Breast epithelium (tissue), 4 donors: ENCODE measurements around the gene SYT2. TPM values are rescaled to one million over a fixed set of nuclear protein-coding genes. Genes with fewer than 3 reads are reported as not detected.

Experiments
- DNase-seq, 2 donors: peaks; one replicate each; pipeline ENCODE4 v3.0.0-alpha.2; 2019; ENCODE audit warnings: low spot score in 2 of 2
- H3K27ac ChIP-seq, 2 donors: fragments of 200-600 bp; sonication (generic) in 1 of 2; one replicate each; pipeline ENCODE4 v1.5.1; 2016 to 2019; ENCODE audit warnings: mild to moderate bottlenecking in 1 of 2
- H3K27me3 ChIP-seq, 2 donors: fragments of 200-600 bp; sonication (generic) in 1 of 2; one replicate each; pipeline versions ENCODE4 v1.5.1 to v1.6.0; 2017 to 2019; ENCODE audit warnings: control low read depth in 1 of 2, mild to moderate bottlenecking in 1 of 2
- H3K36me3 ChIP-seq: fragments of 200-600 bp; one replicate; pipeline ENCODE4 v1.5.1; 2019
- H3K4me1 ChIP-seq, 2 donors: fragments of 200-600 bp; sonication (generic); one replicate each; pipeline ENCODE4 v1.5.1; 2016 to 2019; ENCODE audit warnings: control low read depth in 1 of 2
- H3K4me3 ChIP-seq, 3 donors: fragments of 200-600 bp; sonication (generic); 1 replicate in 2 of 3; 2 replicates in 1 of 3; pipeline ENCODE4 v1.5.1; 2016 to 2019; ENCODE audit warnings: mild to moderate bottlenecking in 3 of 3, moderate library complexity in 2 of 3
- H3K9me3 ChIP-seq, 2 donors: fragments of 200-600 bp; sonication (generic) in 1 of 2; one replicate each; pipeline ENCODE4 v1.5.1; 2016 to 2019; ENCODE audit warnings: control low read depth in 1 of 2
- CTCF ChIP-seq, 3 donors: fragments of 450-650 bp; IDR thresholded peaks; one replicate each; pipeline ENCODE4 v1.5.1; 2016 to 2017; ENCODE audit warnings: antibody characterized with exemption in 3 of 3, mild to moderate bottlenecking in 3 of 3, moderate library complexity in 3 of 3
- POLR2A ChIP-seq: fragments of 450-650 bp; IDR thresholded peaks from one replicate; pipeline ENCODE4 v1.6.1; 2016; ENCODE audit warnings: antibody characterized with exemption, mild to moderate bottlenecking, moderate library complexity
- POLR2AphosphoS5 ChIP-seq, 3 donors: sonication (generic); formaldehyde crosslinking; IDR thresholded peaks; one replicate each; pipeline ENCODE4 v1.6.1; 2017; ENCODE audit warnings: antibody characterized with exemption in 3 of 3
- intact Hi-C: fragments of 100-400 bp; cut with DNase I; formaldehyde crosslinking; loops from one replicate; pipeline ENCODE4 v1.15.1; 2023; ENCODE audit warnings: low total_unique reads
- total RNA-seq, 3 donors: library from RNA; depleted of rRNA; stranded (reverse); fragments of >200 nt; gene quantifications; one replicate each; pipeline ENCODE4 v1.1.0, GENCODE V29; 2016

The SYT2 gene
- total RNA-seq, 3 donors from 2014 or later, result under 0.01 to 0.15 (median under 0.01) TPM

DNA sequence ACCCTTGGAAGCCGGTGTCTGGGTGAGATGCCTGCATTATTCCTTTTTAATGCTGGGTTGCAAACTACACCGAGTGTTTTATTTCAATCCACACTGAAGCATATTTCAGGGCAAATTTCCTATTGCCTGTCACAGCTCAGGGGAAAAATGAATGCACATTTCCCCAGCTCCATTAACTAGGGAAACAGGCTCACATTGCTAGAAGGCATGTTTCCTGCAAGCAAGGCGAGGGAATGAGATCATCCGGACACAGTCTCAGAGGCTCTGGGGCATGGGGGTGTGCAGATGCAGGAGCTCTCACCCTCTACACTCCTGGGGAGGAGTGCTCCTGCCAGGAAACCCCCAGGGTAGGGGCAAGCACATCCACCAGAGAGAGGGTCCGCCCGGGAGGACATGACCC lies 24.6 kb downstream of the SYT2 start:
- intact Hi-C loops, result no loop called here
- Histone ChIP-seq H3K9me3 (no peaks in the 10 kb centered on the region), H3K27me3 (peaks cover 0 to 19% of the 10 kb centered on the region in 2 donors), H3K4me1 (no peaks in the 10 kb centered on the region), H3K36me3 (no peaks in the 10 kb centered on the region), H3K4me3 (no peak overlapping the region), H3K27ac (no peak overlapping the region)
- DNase-seq, result no peak
- no peak for TF ChIP-seq CTCF (IDR thresholded peaks at IDR 0.05)
- TF ChIP-seq POLR2A, result no peak
- no peak for TF ChIP-seq POLR2AphosphoS5 (IDR thresholded peaks at IDR 0.05)

DNA sequence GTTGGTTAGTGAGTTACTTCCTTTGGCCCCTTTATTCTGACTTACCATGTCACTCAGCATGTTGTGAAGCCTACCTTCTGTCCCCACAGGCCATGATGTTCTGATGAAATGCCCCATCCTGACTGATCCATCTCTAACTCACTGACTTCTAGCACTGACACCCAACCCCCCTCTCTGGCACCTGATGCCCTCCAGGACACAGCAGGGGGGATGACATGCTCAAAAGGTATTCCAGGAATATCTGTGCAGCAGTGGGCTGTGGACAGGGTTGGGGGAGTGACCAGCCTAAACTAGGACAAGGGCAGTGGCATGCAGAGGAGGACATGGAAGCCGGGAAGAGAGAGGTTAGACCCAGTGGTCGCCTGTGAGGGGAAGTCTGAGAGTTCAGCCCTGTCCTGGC lies 25.5 kb downstream of the SYT2 start:
- no peak for DNase-seq
- Histone ChIP-seq H3K27me3 (peaks cover 0 to 19% of the 10 kb centered on the region in 2 donors), H3K36me3 (no peaks in the 10 kb centered on the region), H3K27ac (no peak overlapping the region), H3K9me3 (no peaks in the 10 kb centered on the region), H3K4me1 (no peaks in the 10 kb centered on the region), H3K4me3 (no peak overlapping the region)
- intact Hi-C loops, result no loop called here
- TF ChIP-seq POLR2A, result no peak
- TF ChIP-seq CTCF (IDR thresholded peaks at IDR 0.05), result no peak
- TF ChIP-seq POLR2AphosphoS5 (IDR thresholded peaks at IDR 0.05), result no peak

DNA sequence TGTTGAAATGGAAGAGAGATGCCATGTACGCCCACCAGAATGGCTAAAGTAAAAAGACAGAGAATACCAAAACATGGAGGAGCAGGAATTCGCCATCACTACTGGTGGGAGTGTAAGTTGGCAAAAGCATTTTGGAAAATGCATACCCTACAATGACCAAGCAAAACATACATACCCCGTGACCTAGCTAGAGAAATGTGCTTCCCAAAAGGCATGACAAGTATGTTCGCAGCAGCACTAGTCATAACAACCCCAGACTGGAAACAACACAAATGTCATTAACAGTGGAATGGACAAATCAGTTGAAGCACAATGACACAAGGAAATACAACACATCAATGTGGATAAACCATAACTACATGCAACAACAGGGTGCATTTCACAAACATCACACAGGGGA lies 27.2 kb downstream of the SYT2 start:
- Histone ChIP-seq H3K36me3 (no peaks in the 10 kb centered on the region), H3K27ac (no peak overlapping the region), H3K4me3 (no peak overlapping the region), H3K27me3 (peaks cover 0 to 12% of the 10 kb centered on the region in 2 donors), H3K9me3 (no peaks in the 10 kb centered on the region), H3K4me1 (no peaks in the 10 kb centered on the region)
- no peak for DNase-seq
- no peak for TF ChIP-seq POLR2A
- TF ChIP-seq CTCF (IDR thresholded peaks at IDR 0.05), result no peak
- TF ChIP-seq POLR2AphosphoS5 (IDR thresholded peaks at IDR 0.05), result no peak
- intact Hi-C loops, result no loop called here

DNA sequence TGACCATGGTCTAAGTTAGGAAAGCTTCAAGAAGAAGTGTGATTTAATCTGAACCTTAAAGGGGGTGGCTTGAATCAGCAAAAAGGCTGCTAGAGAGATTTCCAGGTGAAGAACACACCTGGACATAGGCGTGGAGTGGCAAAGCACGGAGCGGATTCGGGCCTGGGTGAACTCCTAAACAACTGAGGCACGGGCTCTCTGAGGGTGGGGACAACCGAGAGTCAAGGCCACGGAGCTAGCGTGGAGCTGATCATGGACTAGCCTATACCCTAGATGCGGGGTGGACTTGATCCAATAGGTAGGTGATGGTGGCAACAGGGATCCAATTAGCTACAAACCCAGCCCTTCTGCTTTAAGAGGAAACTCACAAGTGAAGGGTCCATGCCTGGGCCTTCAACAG lies 27.8 kb downstream of the SYT2 start:
- no peak overlapping the region for H3K27ac ChIP-seq
- H3K4me1 ChIP-seq, result no peaks in the 10 kb centered on the region
- TF ChIP-seq CTCF (IDR thresholded peaks at IDR 0.05) (no peak), POLR2A (no peak), POLR2AphosphoS5 (IDR thresholded peaks at IDR 0.05) (no peak)
- peaks cover 0 to 2% of the 10 kb centered on the region in 2 donors for H3K9me3 ChIP-seq
- DNase-seq, result no peak
- intact Hi-C loops, result no loop called here
- peaks cover 0 to 12% of the 10 kb centered on the region in 2 donors for H3K27me3 ChIP-seq
- no peak overlapping the region for H3K4me3 ChIP-seq
- H3K36me3 ChIP-seq, result no peaks in the 10 kb centered on the region

- intact Hi-C loops, result no loop called here
- Histone ChIP-seq H3K27me3 (peaks cover 0 to 12% of the 10 kb centered on the region in 2 donors), H3K36me3 (no peaks in the 10 kb centered on the region), H3K9me3 (peaks cover 3 to 8% of the 10 kb centered on the region in 2 donors), H3K4me3 (no peak overlapping the region), H3K4me1 (no peaks in the 10 kb centered on the region), H3K27ac (no peak overlapping the region)
- TF ChIP-seq CTCF (IDR thresholded peaks at IDR 0.05) (no peak), POLR2AphosphoS5 (IDR thresholded peaks at IDR 0.05) (no peak), POLR2A (no peak)
- no peak for DNase-seq
Measured at GRCh38 chr1:202681736-202682420, 28.4 kb downstream of the SYT2 start.
